ENCODE data around the gene CBLL1. TPM values are rescaled to one million over a fixed set of nuclear protein-coding genes. Genes with fewer than 3 reads are reported as not detected.

Gene CBLL1
- total RNA-seq, 1 experiment from 2014 or later: 10.7 TPM

DNA sequence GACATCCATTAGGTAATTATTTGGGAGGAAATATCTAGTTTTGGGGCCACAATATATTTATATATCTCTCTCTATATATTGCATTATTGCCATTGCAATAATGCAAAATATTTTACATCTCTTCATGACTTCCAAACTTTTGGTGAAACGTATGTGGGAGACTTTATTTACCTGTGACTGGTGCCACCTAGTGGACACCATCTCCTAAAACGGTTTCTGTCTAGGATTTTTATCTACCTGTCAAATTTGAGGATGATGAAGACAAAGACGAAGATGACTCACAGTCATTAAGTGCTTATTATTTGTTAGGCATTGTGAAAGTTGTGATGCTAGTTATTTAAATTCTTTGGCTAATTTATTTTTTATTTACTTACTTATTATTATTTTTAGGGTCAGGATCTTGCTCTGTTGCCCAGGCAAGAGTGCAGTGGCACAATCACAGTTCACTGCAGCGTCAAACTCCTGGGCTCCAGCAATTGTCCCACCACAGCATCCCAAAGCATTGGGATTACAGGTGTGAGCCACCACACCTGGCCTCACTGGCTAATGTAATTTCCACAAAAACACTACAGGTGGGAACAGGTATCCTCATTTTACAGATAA lies 18.7 kb upstream of the CBLL1 start:
- H3F3A ChIP-seq (ENCODE audit: low read length, unreplicated experiment): no peaks in the 10 kb centered on the region
- intact Hi-C loops (cut with micrococcal nuclease): loop anchor here (1.0 to 2.0 kb wide), 3 partner anchors 144 to 523 kb away; partner anchors contain the start of gene BCAP29
- no peak overlapping the region for H3K4me3 ChIP-seq (ENCODE audit: low read length)
- no peaks in the 10 kb centered on the region for H3K9me3 ChIP-seq (ENCODE audit: low read length)
- DNase-seq (peak; percentile 84), ATAC-seq (peak; percentile 63)
- no peak overlapping the region for H3K27ac ChIP-seq (ENCODE audit: low read length)
- ChIA-PET POLR2A (ENCODE audit: unreplicated experiment) (interaction anchor here (0.7 kb wide), 1 partner anchor 18 kb away, joined by 6 read pairs; no protein-coding TSS in a partner anchor), CTCF (interaction anchor here (2.0 kb wide), 1 partner anchor 262 kb away, joined by 14 read pairs; no protein-coding TSS in a partner anchor)
- H4K20me1 ChIP-seq (ENCODE audit: low read length): no peaks in the 10 kb centered on the region
- no peaks in the 10 kb centered on the region for H3K27me3 ChIP-seq (ENCODE audit: low read length)
- no peak overlapping the region for H3K4me2 ChIP-seq (ENCODE audit: low read length)
- no peaks in the 10 kb centered on the region for H3K36me3 ChIP-seq (ENCODE audit: low read depth, low read length)
- no peaks in the 10 kb centered on the region for H3K4me1 ChIP-seq (ENCODE audit: insufficient read depth, low read length)
- no TSS peak for BruUV-seq (replicated peaks)
- H3K79me2 ChIP-seq (ENCODE audit: low read length): no peaks in the 10 kb centered on the region
- H2AFZ ChIP-seq (ENCODE audit: low read length): no peak overlapping the region
- TF ChIP-seq EZH2 (IDR thresholded peaks at IDR 0.05; ENCODE audit: low read length, unreplicated experiment) (no peak), CTCF (conservative IDR thresholded peaks at IDR 0.05; ENCODE audit: low read depth, low read length) (peak; percentile 77), EZH2phosphoT487 (IDR thresholded peaks at IDR 0.05; ENCODE audit: borderline replicate concordance, low read length) (no peak)
- H3K9ac ChIP-seq (ENCODE audit: low read length): no peak overlapping the region
- no peaks in the 10 kb centered on the region for H3K9me2 ChIP-seq (replicated peaks; ENCODE audit: low read length)

DNA sequence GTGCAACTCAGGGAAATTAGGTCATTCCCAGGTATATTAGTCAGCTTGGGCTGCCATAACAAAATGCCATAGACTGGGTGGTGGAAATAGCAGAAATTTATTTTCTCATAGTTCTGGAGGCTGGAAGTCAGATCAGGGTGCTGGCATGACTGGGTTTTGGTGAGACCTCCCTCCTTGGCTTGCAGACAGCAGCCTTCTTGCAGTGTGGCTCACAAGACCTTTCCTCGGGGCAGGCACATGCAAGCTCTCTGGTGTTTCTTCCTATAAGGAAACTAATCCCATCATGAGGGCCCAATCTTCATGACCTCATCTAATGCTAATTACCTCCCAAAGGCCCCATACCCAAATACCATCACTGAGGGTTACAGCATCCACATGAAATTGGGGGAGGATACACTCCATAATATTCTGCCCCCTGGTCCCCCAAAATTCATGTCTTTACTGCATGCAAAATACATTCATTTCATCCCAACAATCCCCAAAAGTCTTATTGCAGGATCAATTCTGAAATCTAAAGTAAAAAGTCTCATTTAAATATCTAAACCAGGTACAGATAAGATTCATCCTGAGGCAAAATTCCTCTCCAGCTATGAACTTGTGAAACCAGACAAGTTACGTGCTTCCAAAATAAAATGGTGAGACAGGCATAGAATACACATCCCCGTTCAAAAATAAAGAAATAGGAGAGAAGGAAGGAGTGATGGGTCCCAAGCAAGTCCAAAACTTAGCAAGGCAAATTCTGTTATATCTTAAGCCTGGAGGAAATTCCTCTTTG lies 17.4 kb upstream of the CBLL1 start:
- H3K36me3 ChIP-seq (ENCODE audit: low read depth, low read length): no peaks in the 10 kb centered on the region
- POLR2A ChIA-PET (ENCODE audit: unreplicated experiment): no interaction called here
- H3K27me3 ChIP-seq (ENCODE audit: low read length): no peaks in the 10 kb centered on the region
- no peak overlapping the region for H3K4me2 ChIP-seq (ENCODE audit: low read length)
- H2AFZ ChIP-seq (ENCODE audit: low read length): no peak overlapping the region
- DNase-seq: no peak
- no peak overlapping the region for H3K4me3 ChIP-seq (ENCODE audit: low read length)
- no peak overlapping the region for H3K9ac ChIP-seq (ENCODE audit: low read length)
- no peaks in the 10 kb centered on the region for H3K9me3 ChIP-seq (ENCODE audit: low read length)
- H3K4me1 ChIP-seq (ENCODE audit: insufficient read depth, low read length): no peaks in the 10 kb centered on the region
- CTCF ChIA-PET: interaction anchor here (0.6 to 2.0 kb wide), 6 partner anchors 141 to 272 kb away, joined by 3 to 14 read pairs (median 6); no protein-coding TSS in a partner anchor
- no peak for TF ChIP-seq EZH2phosphoT487 (IDR thresholded peaks at IDR 0.05; ENCODE audit: borderline replicate concordance, low read length)
- no peaks in the 10 kb centered on the region for H3K79me2 ChIP-seq (ENCODE audit: low read length)
- H3F3A ChIP-seq (ENCODE audit: low read length, unreplicated experiment): no peaks in the 10 kb centered on the region
- H4K20me1 ChIP-seq (ENCODE audit: low read length): no peaks in the 10 kb centered on the region
- intact Hi-C loops (cut with micrococcal nuclease): no loop called here
- H3K27ac ChIP-seq (ENCODE audit: low read length): no peak overlapping the region
- BruUV-seq (replicated peaks): no TSS peak
- H3K9me2 ChIP-seq (replicated peaks; ENCODE audit: low read length): no peaks in the 10 kb centered on the region
- ATAC-seq: no peak

- ChIA-PET CTCF (no interaction called here), POLR2A (ENCODE audit: unreplicated experiment) (no interaction called here)
- H3K4me2 ChIP-seq (ENCODE audit: low read length): no peak overlapping the region
These were observed 15.7 kb upstream of the CBLL1 start for GRCh38 chr7:107728276-107728675.

More at GRCh38 chr7:107728276-107728675, 15.7 kb upstream of the CBLL1 start:
- no peak overlapping the region for H2AFZ ChIP-seq (ENCODE audit: low read length)
- DNase-seq (no peak), ATAC-seq (no peak)
- no peaks in the 10 kb centered on the region for H3K36me3 ChIP-seq (ENCODE audit: low read depth, low read length)
- intact Hi-C loops (cut with micrococcal nuclease): no loop called here
- no peak overlapping the region for H3K4me3 ChIP-seq (ENCODE audit: low read length)
- no peaks in the 10 kb centered on the region for H3K9me3 ChIP-seq (ENCODE audit: low read length)
- H3K9me2 ChIP-seq (replicated peaks; ENCODE audit: low read length): no peaks in the 10 kb centered on the region
- no peak overlapping the region for H3K27ac ChIP-seq (ENCODE audit: low read length)
- no TSS peak for BruUV-seq (replicated peaks)
- TF ChIP-seq EZH2phosphoT487 (IDR thresholded peaks at IDR 0.05; ENCODE audit: borderline replicate concordance, low read length): no peak
- TF ChIP-seq CTCF (conservative IDR thresholded peaks at IDR 0.05; ENCODE audit: low read depth, low read length): no peak
- H4K20me1 ChIP-seq (ENCODE audit: low read length): no peaks in the 10 kb centered on the region
- no peaks in the 10 kb centered on the region for H3K79me2 ChIP-seq (ENCODE audit: low read length)
- no peaks in the 10 kb centered on the region for H3K27me3 ChIP-seq (ENCODE audit: low read length)
- H3F3A ChIP-seq (ENCODE audit: low read length, unreplicated experiment): no peaks in the 10 kb centered on the region
- no peak overlapping the region for H3K9ac ChIP-seq (ENCODE audit: low read length)
- no peaks in the 10 kb centered on the region for H3K4me1 ChIP-seq (ENCODE audit: insufficient read depth, low read length)
